Panc1 (cell line): ENCODE measurements around the gene KRTAP4-16. TPM values are rescaled to one million over a fixed set of nuclear protein-coding genes. Genes with fewer than 3 reads are reported as not detected.

Source experiments
- ATAC-seq: fragments of 200-7000 bp; cut with Tn5 transposase; 2 replicates; pipeline ENCODE4 v1.9.1; 2020; ENCODE audit warnings: mild to moderate bottlenecking, moderate library complexity
- Bru-seq: library from RNA; stranded (reverse); fragments of 400-500 nt; gene quantifications from one replicate; lab custom pipeline; 2021; lab: Mats Ljungman, UMichigan
- BruChase-seq, 2 experiments: library from RNA; stranded (reverse); fragments of 400-500 nt; gene quantifications; one replicate each; lab custom pipeline; 2021; lab: Mats Ljungman, UMichigan
- BruUV-seq: library from RNA; stranded (reverse); fragments of 400-500 nt; replicated peaks from 2 replicates; lab custom pipeline; 2021; lab: Mats Ljungman, UMichigan
- CTCF ChIA-PET: fragments of 300-600 bp; sonication (Branson Sonifier 250); formaldehyde crosslinking; loops from one replicate; lab custom pipeline; 2022; ENCODE audit warnings: antibody characterized with exemption; lab: Charles Lee
- POLR2A ChIA-PET: fragments of 300-600 bp; sonication (Branson Sonifier 250); formaldehyde crosslinking; loops from one replicate; lab custom pipeline; 2022; ENCODE audit warnings: antibody characterized with exemption; lab: Charles Lee
- DNase-seq: peaks from one replicate; pipeline ENCODE4 v3.0.0-alpha.2; 2010; ENCODE audit warnings: low read depth, low spot score
- H3K27ac ChIP-seq: 2 replicates; pipeline ENCODE4 v1.5.1; 2011; ENCODE audit warnings: mild to moderate bottlenecking, low read length, inconsistent platforms
- H3K27me3 ChIP-seq: fragments of 200-500 bp; sonication (Bioruptor generic); 2 replicates; pipeline ENCODE4 v1.6.0; 2014; ENCODE audit warnings: low read length, inconsistent platforms; ENCODE audit not compliant: control insufficient read depth, insufficient read depth
- H3K36me3 ChIP-seq: fragments of 200-500 bp; sonication (Bioruptor generic); 2 replicates; pipeline ENCODE4 v1.5.1; 2014; ENCODE audit warnings: inconsistent platforms, mild to moderate bottlenecking, low read length, moderate library complexity; ENCODE audit not compliant: control insufficient read depth, insufficient read depth
- H3K4me1 ChIP-seq: 2 replicates; pipeline ENCODE4 v1.5.1; 2011; ENCODE audit warnings: inconsistent platforms, mild to moderate bottlenecking, low read length, moderate library complexity; ENCODE audit not compliant: control insufficient read depth, insufficient read depth
- H3K4me3 ChIP-seq, 2 experiments: 2 replicates each; pipeline ENCODE4 v1.5.1; 2011 to 2012; ENCODE audit warnings: low read depth in 2 of 2, low read length in 2 of 2, mild to moderate bottlenecking in 2 of 2, inconsistent platforms in 1 of 2, moderate library complexity in 1 of 2
- H3K9me3 ChIP-seq: fragments of 200-500 bp; sonication (Bioruptor generic); 2 replicates; pipeline ENCODE4 v1.5.1; 2014; ENCODE audit warnings: low read depth, mild to moderate bottlenecking, inconsistent platforms, low read length, moderate library complexity; ENCODE audit not compliant: control insufficient read depth, insufficient read depth
- CTCF ChIP-seq: fragments of 450-650 bp; IDR thresholded peaks from 2 replicates; pipeline ENCODE4 v1.5.1; 2017; ENCODE audit warnings: mild to moderate bottlenecking
- POLR2AphosphoS5 ChIP-seq: IDR thresholded peaks from 2 replicates; pipeline ENCODE4 v1.6.1; 2012; ENCODE audit warnings: mild to moderate bottlenecking, low read depth, low read length, moderate library complexity
- REST ChIP-seq, 2 experiments: IDR thresholded peaks; 2 replicates each; pipeline ENCODE4 v1.6.1; 2011 to 2012; ENCODE audit warnings: low read depth in 2 of 2, control low read depth in 1 of 2, low read length in 1 of 2, mild to moderate bottlenecking in 1 of 2, moderate library complexity in 1 of 2; ENCODE audit not compliant: insufficient read depth in 1 of 2
- SIN3A ChIP-seq: IDR thresholded peaks from 2 replicates; pipeline ENCODE4 v1.6.1; 2012; ENCODE audit warnings: low read depth, mild to moderate bottlenecking, low read length, moderate library complexity, borderline replicate concordance; ENCODE audit not compliant: insufficient read depth
- TCF7L2 ChIP-seq: IDR thresholded peaks from 2 replicates; pipeline ENCODE4 v1.6.1; 2011; ENCODE audit warnings: mild to moderate bottlenecking, low read depth, low read length, inconsistent platforms
- in situ Hi-C: cut with HindIII; loops from 2 replicates; pipeline ENCODE4 v1.10.0; 2016; ENCODE audit warnings: low sequenced_read_pairs, low pct_unique_long_range_greater_than_20kb
- intact Hi-C: fragments of 100-400 bp; cut with micrococcal nuclease; formaldehyde crosslinking; loops from one replicate; pipeline ENCODE4 v1.10.0; 2022; ENCODE audit not compliant: unreplicated experiment
- long read RNA-seq: library from polyadenylated mRNA; unstranded; transcript quantifications from one replicate; pipeline ENCODE4 v2.0.0, GENCODE V29; 2021; ENCODE audit not compliant: unreplicated experiment
- polyA plus RNA-seq: library from polyadenylated mRNA; unstranded; fragments of >200 nt; gene quantifications from one replicate; pipeline ENCODE4 v1.2.1, GENCODE V29; 2012; ENCODE audit warnings: missing spikeins; ENCODE audit not compliant: insufficient read length
- total RNA-seq: library from RNA; stranded (reverse); gene quantifications from one replicate; pipeline ENCODE4 v1.2.1, GENCODE V29; 2021; ENCODE audit not compliant: unreplicated experiment

The KRTAP4-16 gene
- total RNA-seq, result not detected
- not detected for polyA plus RNA-seq
- Bru-seq, nascent RNA, result not detected
- BruChase-seq, experiment 1, labeled RNA remaining after a 2-hour chase, result not detected
- not detected for BruChase-seq, experiment 2, labeled RNA remaining after a 6-hour chase
- long read RNA-seq, result 0 reads

GRCh38 chr17:41101586-41102259 is at the start of gene KRTAP4-16:
TSS of gene KRTAP4-16 (minus strand) at chr17:41102209. CDS start at chr17:41102209, 0 bp downstream.
- ChIA-PET POLR2A (interaction anchor here (0.6 kb wide), 1 partner anchor 12 kb away, joined by 3 read pairs; no protein-coding TSS in a partner anchor), CTCF (no interaction called here)
- H3K36me3 ChIP-seq, result no peaks in the 10 kb centered on the region
- no peaks in the 10 kb centered on the region for H3K9me3 ChIP-seq
- DNase-seq (no peak), ATAC-seq (no peak)
- no peak within 1 kb of the TSS for H3K4me3 ChIP-seq
- TF ChIP-seq CTCF, result no peak
- TF ChIP-seq REST (IDR thresholded peaks at IDR 0.05; ENCODE audit: insufficient read depth in 1 of 2, low read depth in 2 of 2, low read length in 1 of 2), result no peak
- TF ChIP-seq SIN3A, result no peak
- no peak for TF ChIP-seq POLR2AphosphoS5
- TF ChIP-seq TCF7L2, result no peak
- no peaks in the 10 kb centered on the region for H3K4me1 ChIP-seq
- in situ Hi-C loops (no loop called here), intact Hi-C loops (loop anchor here (5.0 kb wide), 1 partner anchor 381 kb away; the partner anchor contains the start of gene KRT35)
- H3K27ac ChIP-seq, result no peak within 1 kb of the TSS
- no TSS peak for BruUV-seq
- H3K27me3 ChIP-seq, result no peaks in the 10 kb centered on the region

GRCh38 chr17:41151525-41151924 is 49.5 kb upstream of the KRTAP4-16 start:
- no peaks in the 10 kb centered on the region for H3K4me1 ChIP-seq
- BruUV-seq, result no TSS peak
- in situ Hi-C loops (no loop called here), intact Hi-C loops (no loop called here)
- H3K9me3 ChIP-seq, result no peaks in the 10 kb centered on the region
- ATAC-seq (no peak), DNase-seq (no peak)
- no peak overlapping the region for H3K4me3 ChIP-seq
- no peaks in the 10 kb centered on the region for H3K27me3 ChIP-seq
- no peaks in the 10 kb centered on the region for H3K36me3 ChIP-seq
- ChIA-PET CTCF (no interaction called here), POLR2A (no interaction called here)
- no peak for TF ChIP-seq SIN3A
- TF ChIP-seq REST (IDR thresholded peaks at IDR 0.05; ENCODE audit: insufficient read depth in 1 of 2, low read depth in 2 of 2, low read length in 1 of 2), result no peak
- no peak for TF ChIP-seq POLR2AphosphoS5
- TF ChIP-seq TCF7L2, result no peak
- no peak for TF ChIP-seq CTCF
- no peak overlapping the region for H3K27ac ChIP-seq
